HFFc6 (cell line): Measurements from ENCODE around the gene ABCC2. TPM values are rescaled to one million over a fixed set of nuclear protein-coding genes. Genes with fewer than 3 reads are reported as not detected.

Experiments used
- DNase-seq: peaks from one replicate; pipeline ENCODE4 v3.0.0-alpha.2; 2018
- H3K27ac Mint-ChIP-seq: 2 replicates; pipeline ENCODE4 v1.8.0; 2020; ENCODE audit warnings: mild to moderate bottlenecking, mixed read lengths
- H3K27me3 Mint-ChIP-seq: 2 replicates; pipeline ENCODE4 v1.8.0; 2021; ENCODE audit warnings: mild to moderate bottlenecking, moderate library complexity, mixed read lengths; ENCODE audit not compliant: insufficient read depth
- H3K36me3 Mint-ChIP-seq: 2 replicates; pipeline ENCODE4 v1.8.0; 2021; ENCODE audit warnings: low read depth, mixed read lengths
- H3K4me1 Mint-ChIP-seq: 2 replicates; pipeline ENCODE4 v1.8.0; 2020; ENCODE audit warnings: low read depth, mixed read lengths
- H3K4me3 Mint-ChIP-seq: 2 replicates; pipeline ENCODE4 v1.8.0; 2020; ENCODE audit warnings: mild to moderate bottlenecking, moderate library complexity, mixed read lengths
- H3K9me3 Mint-ChIP-seq: 2 replicates; pipeline ENCODE4 v1.8.0; 2020; ENCODE audit warnings: mild to moderate bottlenecking, mixed read lengths
- CTCF ChIP-seq: fragments of 200-600 bp; sonication (generic); IDR thresholded peaks from 2 replicates; pipeline ENCODE4 v1.5.0; 2021; ENCODE audit warnings: antibody characterized with exemption, mild to moderate bottlenecking
- total RNA-seq, 6 experiments: library from RNA; stranded (reverse); fragmentation: NEBNext Ultra II Directional; extraction: Animal tissue kit (Norgen Biotek cat#: 25700); gene quantifications; 2 replicates in 1 of 6; 3 replicates in 5 of 6; pipeline ENCODE4 v1.2.3, GENCODE V29; 2021

The ABCC2 gene
- total RNA-seq, 6 experiments from 2014 or later = 0.43 to 1.7 (median 1.1) TPM

- H3K27me3 Mint-ChIP-seq = no peaks in the 10 kb centered on the region
- no peak overlapping the region for H3K4me3 Mint-ChIP-seq
- H3K36me3 Mint-ChIP-seq = no peaks in the 10 kb centered on the region
Measured at GRCh38 chr10:99799613-99800012, 17.2 kb downstream of the ABCC2 start.

DNA sequence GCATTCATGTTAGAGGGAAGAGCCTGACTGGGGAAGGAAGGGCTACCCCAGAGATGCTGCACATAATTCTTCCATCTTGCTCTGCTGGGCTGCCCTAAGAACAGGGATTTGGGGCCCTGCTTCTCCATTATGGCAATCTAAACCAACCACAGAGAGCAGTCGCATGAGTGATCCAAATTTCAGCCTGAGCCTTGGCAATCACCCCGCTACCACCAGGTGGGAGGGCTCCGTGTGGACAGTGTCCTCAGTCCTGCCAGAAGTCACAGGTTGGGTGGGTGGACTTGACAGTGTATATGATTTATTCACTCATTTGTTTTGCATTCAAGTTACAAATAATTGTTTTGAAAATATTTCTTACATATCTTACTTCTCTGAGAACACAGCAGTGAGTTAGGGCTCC lies 22.0 kb downstream of the ABCC2 start:
- Mint-ChIP-seq H3K9me3 (no peaks in the 10 kb centered on the region), H3K27me3 (no peaks in the 10 kb centered on the region), H3K27ac (no peak overlapping the region), H3K36me3 (no peaks in the 10 kb centered on the region), H3K4me1 (no peaks in the 10 kb centered on the region), H3K4me3 (no peak overlapping the region)
- no peak for TF ChIP-seq CTCF
- DNase-seq = no peak

More at GRCh38 chr10:99799613-99800012, 17.2 kb downstream of the ABCC2 start:
- no peak for DNase-seq
- TF ChIP-seq CTCF = no peak
- H3K4me1 Mint-ChIP-seq = no peaks in the 10 kb centered on the region
- H3K9me3 Mint-ChIP-seq = no peaks in the 10 kb centered on the region
- no peak overlapping the region for H3K27ac Mint-ChIP-seq

- H3K4me1 Mint-ChIP-seq = no peaks in the 10 kb centered on the region
- H3K27ac Mint-ChIP-seq = no peak overlapping the region
- H3K36me3 Mint-ChIP-seq = peaks cover under 1% of the 10 kb centered on the region; the same call in 1 of the 2 replicates
- H3K27me3 Mint-ChIP-seq = no peaks in the 10 kb centered on the region
- no peak overlapping the region for H3K4me3 Mint-ChIP-seq
- DNase-seq = no peak
- H3K9me3 Mint-ChIP-seq = no peaks in the 10 kb centered on the region
- TF ChIP-seq CTCF = no peak
Measured at GRCh38 chr10:99805190-99805589, 22.8 kb downstream of the ABCC2 start.

DNA sequence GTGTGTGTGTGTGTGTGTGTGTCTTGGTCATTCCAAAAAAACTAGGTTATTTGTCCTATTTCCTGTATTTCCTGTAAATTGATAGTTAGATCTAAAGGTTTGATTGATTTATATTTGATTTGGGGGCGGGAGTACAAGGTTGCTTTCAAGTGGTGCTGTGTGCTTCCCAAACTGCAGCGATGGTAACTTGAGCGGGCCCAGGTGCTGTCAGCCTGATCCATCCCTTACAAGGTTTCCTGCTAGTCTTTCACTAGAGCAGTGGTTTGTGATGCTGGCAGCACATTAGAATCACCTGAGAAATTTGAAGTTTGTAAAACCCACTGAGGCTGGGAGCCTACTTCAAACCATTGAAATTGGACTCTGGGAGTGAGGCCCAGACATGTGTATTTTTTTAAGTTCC lies 23.7 kb downstream of the ABCC2 start:
- H3K4me1 Mint-ChIP-seq = no peaks in the 10 kb centered on the region
- DNase-seq = no peak
- no peak overlapping the region for H3K27ac Mint-ChIP-seq
- H3K36me3 Mint-ChIP-seq = peaks cover 4% of the 10 kb centered on the region; the same call in 1 of the 2 replicates
- no peaks in the 10 kb centered on the region for H3K9me3 Mint-ChIP-seq
- no peak for TF ChIP-seq CTCF
- no peak overlapping the region for H3K4me3 Mint-ChIP-seq
- H3K27me3 Mint-ChIP-seq = no peaks in the 10 kb centered on the region

DNA sequence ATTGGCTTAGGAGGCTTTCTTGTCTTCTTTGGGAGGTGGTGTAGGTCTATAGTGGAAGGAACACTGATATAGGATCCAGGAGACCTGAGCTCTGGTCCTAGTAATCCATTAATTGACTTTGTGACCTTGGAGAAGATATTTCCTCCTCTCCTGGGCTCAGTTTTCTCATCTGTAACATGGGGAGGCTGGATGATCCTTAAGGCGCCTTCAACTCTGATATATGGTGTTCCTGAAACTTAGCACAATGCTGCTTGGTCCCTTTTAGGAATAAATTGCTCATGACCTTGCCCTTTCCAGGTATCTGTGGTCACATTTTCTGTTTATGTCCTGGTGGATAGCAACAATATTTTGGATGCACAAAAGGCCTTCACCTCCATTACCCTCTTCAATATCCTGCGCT lies 25.3 kb downstream of the ABCC2 start:
- Mint-ChIP-seq H3K4me3 (no peak overlapping the region), H3K27me3 (no peaks in the 10 kb centered on the region), H3K9me3 (no peaks in the 10 kb centered on the region), H3K27ac (no peak overlapping the region), H3K36me3 (peaks cover 4% of the 10 kb centered on the region; the same call in 1 of the 2 replicates), H3K4me1 (no peaks in the 10 kb centered on the region)
- DNase-seq = no peak
- no peak for TF ChIP-seq CTCF

GRCh38 chr10:99808270-99808669 lies 25.8 kb downstream of the ABCC2 start:
- no peaks in the 10 kb centered on the region for H3K4me1 Mint-ChIP-seq
- peaks cover 4% of the 10 kb centered on the region; the same call in 1 of the 2 replicates for H3K36me3 Mint-ChIP-seq
- H3K27ac Mint-ChIP-seq = no peak overlapping the region
- H3K9me3 Mint-ChIP-seq = no peaks in the 10 kb centered on the region
- H3K4me3 Mint-ChIP-seq = no peak overlapping the region
- no peak for TF ChIP-seq CTCF
- no peaks in the 10 kb centered on the region for H3K27me3 Mint-ChIP-seq
- DNase-seq = no peak
